Peyer's patch (tissue), 4 donors: ENCODE measurements around the gene NDUFA11.

ENCODE experiments used
- POLR2A ChIP-seq, 2 donors: fragments of 450-650 bp; IDR thresholded peaks; one replicate each; pipeline ENCODE4 v1.5.1; 2017; ENCODE audit warnings: antibody characterized with exemption in 2 of 2, mild to moderate bottlenecking in 2 of 2, moderate library complexity in 2 of 2
- TF ChIP-seq, protein P1 (sequence below), 6 experiments: fragments of 450-650 bp in 4 of 6; fragments of 200-600 bp in 2 of 6; sonication (generic) in 1 of 6; IDR thresholded peaks; one replicate each; pipeline ENCODE4 v1.5.1; 2017 to 2019; ENCODE audit warnings: antibody characterized with exemption in 6 of 6, mild to moderate bottlenecking in 3 of 6, moderate library complexity in 1 of 6

DNA sequence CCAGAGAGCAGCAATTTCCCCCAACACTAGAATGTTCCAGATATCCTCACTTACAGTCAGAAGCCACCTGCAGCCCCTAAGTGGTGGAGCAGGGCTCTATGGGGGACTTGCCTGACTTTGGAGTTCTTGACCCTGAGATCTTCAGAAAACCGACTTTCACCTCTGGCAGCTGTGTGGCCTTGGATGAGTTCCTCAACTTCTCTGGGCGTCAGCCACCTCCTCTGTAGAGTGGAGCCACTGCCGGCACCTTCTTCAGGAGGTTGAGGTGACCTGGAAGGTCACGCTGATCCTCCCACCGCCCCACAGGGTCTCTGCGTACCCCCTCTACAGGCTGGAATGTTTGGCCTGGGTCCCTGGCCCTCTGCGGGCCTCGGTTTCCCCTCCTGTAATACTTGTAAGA, 26.2 kb downstream of the NDUFA11 start:
- TF ChIP-seq, protein P1, sequence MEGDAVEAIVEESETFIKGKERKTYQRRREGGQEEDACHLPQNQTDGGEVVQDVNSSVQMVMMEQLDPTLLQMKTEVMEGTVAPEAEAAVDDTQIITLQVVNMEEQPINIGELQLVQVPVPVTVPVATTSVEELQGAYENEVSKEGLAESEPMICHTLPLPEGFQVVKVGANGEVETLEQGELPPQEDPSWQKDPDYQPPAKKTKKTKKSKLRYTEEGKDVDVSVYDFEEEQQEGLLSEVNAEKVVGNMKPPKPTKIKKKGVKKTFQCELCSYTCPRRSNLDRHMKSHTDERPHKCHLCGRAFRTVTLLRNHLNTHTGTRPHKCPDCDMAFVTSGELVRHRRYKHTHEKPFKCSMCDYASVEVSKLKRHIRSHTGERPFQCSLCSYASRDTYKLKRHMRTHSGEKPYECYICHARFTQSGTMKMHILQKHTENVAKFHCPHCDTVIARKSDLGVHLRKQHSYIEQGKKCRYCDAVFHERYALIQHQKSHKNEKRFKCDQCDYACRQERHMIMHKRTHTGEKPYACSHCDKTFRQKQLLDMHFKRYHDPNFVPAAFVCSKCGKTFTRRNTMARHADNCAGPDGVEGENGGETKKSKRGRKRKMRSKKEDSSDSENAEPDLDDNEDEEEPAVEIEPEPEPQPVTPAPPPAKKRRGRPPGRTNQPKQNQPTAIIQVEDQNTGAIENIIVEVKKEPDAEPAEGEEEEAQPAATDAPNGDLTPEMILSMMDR (IDR thresholded peaks at IDR 0.05): no peak
- no peak for TF ChIP-seq POLR2A (IDR thresholded peaks at IDR 0.05)
